ENCODE results near the gene GPX4.
A peak's percentile ranks its signal among the peaks of the same experiment; 100 is the strongest.

Gene GPX4

GRCh38 chr19:1109697-1110671 is 6.2 kb downstream of the GPX4 start:
- Histone ChIP-seq H3K79me2 (ENCODE audit: control insufficient read depth, insufficient read depth, low read length, poor library complexity) (peaks cover 3% of the 10 kb centered on the region), H3K4me1 (ENCODE audit: control insufficient read depth in 1 of 2, insufficient read depth in 2 of 2, low read length in 2 of 2) (peaks cover 12 to 16% of the 10 kb centered on the region in 2 experiments), H3K9ac (ENCODE audit: low read length) (no peak overlapping the region), H4K12ac (ENCODE audit: low read depth, low read length) (no peak overlapping the region), H3K4ac (ENCODE audit: low read depth, low read length) (no peak overlapping the region), H3K36me3 (ENCODE audit: control insufficient read depth in 1 of 2, insufficient read depth in 2 of 2, low read length in 2 of 2) (peaks cover 67 to 72% of the 10 kb centered on the region in 2 experiments), H3K18ac (ENCODE audit: low read length) (no peak overlapping the region), H4K8ac (ENCODE audit: low read depth, low read length) (no peak overlapping the region), H2BK12ac (ENCODE audit: low read length) (no peak overlapping the region), H2AFZ (ENCODE audit: insufficient read depth, low read length, poor library complexity) (no peak overlapping the region), H3K9me3 (ENCODE audit: insufficient read depth, low read depth, low read length) (no peaks in the 10 kb centered on the region), H3K23ac (ENCODE audit: low read length) (no peak overlapping the region), H3K14ac (ENCODE audit: low read length) (no peak overlapping the region), H3K27ac (ENCODE audit: low read depth, low read length) (no peak overlapping the region), H2AK5ac (ENCODE audit: low read length) (no peak overlapping the region), H4K91ac (ENCODE audit: low read depth, low read length) (no peak overlapping the region), H2BK120ac (ENCODE audit: insufficient read depth, low read length, poor library complexity) (no peak overlapping the region), H2BK5ac (ENCODE audit: low read depth, low read length, poor library complexity) (no peak overlapping the region), H3K4me2 (ENCODE audit: low read length) (no peak overlapping the region), H3K79me1 (ENCODE audit: low read length) (peaks cover 4% of the 10 kb centered on the region), H3K4me3 (ENCODE audit: low read depth, low read length) (no peak overlapping the region), H3K27me3 (ENCODE audit: insufficient read depth, low read length) (no peaks in the 10 kb centered on the region)
- no CpG with 5 or more reads among the region's 54 CpGs for WGBS (ENCODE audit: extremely low coverage, insufficient coverage, insufficient read length)
- DNase-seq, result no peak

GRCh38 chr19:1110809-1111640 is 7.2 kb downstream of the GPX4 start:
- Histone ChIP-seq H3K9ac (ENCODE audit: low read length) (no peak overlapping the region), H4K12ac (ENCODE audit: low read depth, low read length) (no peak overlapping the region), H3K4me3 (ENCODE audit: low read depth, low read length) (no peak overlapping the region), H3K4me2 (ENCODE audit: low read length) (no peak overlapping the region), H3K79me2 (ENCODE audit: control insufficient read depth, insufficient read depth, low read length, poor library complexity) (no peaks in the 10 kb centered on the region), H2AK5ac (ENCODE audit: low read length) (no peak overlapping the region), H3K36me3 (ENCODE audit: control insufficient read depth in 1 of 2, insufficient read depth in 2 of 2, low read length in 2 of 2) (peaks cover 65 to 70% of the 10 kb centered on the region in 2 experiments), H2BK5ac (ENCODE audit: low read depth, low read length, poor library complexity) (no peak overlapping the region), H2BK12ac (ENCODE audit: low read length) (no peak overlapping the region), H3K18ac (ENCODE audit: low read length) (no peak overlapping the region), H2AFZ (ENCODE audit: insufficient read depth, low read length, poor library complexity) (no peak overlapping the region), H3K27me3 (ENCODE audit: insufficient read depth, low read length) (no peaks in the 10 kb centered on the region), H3K9me3 (ENCODE audit: insufficient read depth, low read depth, low read length) (no peaks in the 10 kb centered on the region), H2BK120ac (ENCODE audit: insufficient read depth, low read length, poor library complexity) (peak overlapping the region; percentile 1), H4K91ac (ENCODE audit: low read depth, low read length) (peak overlapping the region; percentile 8), H4K8ac (ENCODE audit: low read depth, low read length) (no peak overlapping the region), H3K27ac (ENCODE audit: low read depth, low read length) (peak overlapping the region; percentile 22), H3K79me1 (ENCODE audit: low read length) (peaks cover 3% of the 10 kb centered on the region), H3K4ac (ENCODE audit: low read depth, low read length) (no peak overlapping the region), H3K23ac (ENCODE audit: low read length) (no peak overlapping the region), H3K4me1 (ENCODE audit: control insufficient read depth in 1 of 2, insufficient read depth in 2 of 2, low read length in 2 of 2) (peaks cover 6 to 11% of the 10 kb centered on the region in 2 experiments), H3K14ac (ENCODE audit: low read length) (no peak overlapping the region)
- no CpG with 5 or more reads among the region's 18 CpGs for WGBS (ENCODE audit: extremely low coverage, insufficient coverage, insufficient read length)
- peak in 1 of 2 donors; percentile 50 for DNase-seq

- Histone ChIP-seq H3K4ac (ENCODE audit: low read depth, low read length) (peak overlapping the region; percentile 31), H3K79me1 (ENCODE audit: low read length) (peaks cover 3% of the 10 kb centered on the region), H2AK5ac (ENCODE audit: low read length) (no peak overlapping the region), H2BK120ac (ENCODE audit: insufficient read depth, low read length, poor library complexity) (no peak overlapping the region), H3K27ac (ENCODE audit: low read depth, low read length) (peak overlapping the region; percentile 21), H3K27me3 (ENCODE audit: insufficient read depth, low read length) (no peaks in the 10 kb centered on the region), H4K8ac (ENCODE audit: low read depth, low read length) (no peak overlapping the region), H2AFZ (ENCODE audit: insufficient read depth, low read length, poor library complexity) (no peak overlapping the region), H3K23ac (ENCODE audit: low read length) (no peak overlapping the region), H3K14ac (ENCODE audit: low read length) (no peak overlapping the region), H4K12ac (ENCODE audit: low read depth, low read length) (peak overlapping the region; percentile 48), H3K4me1 (ENCODE audit: control insufficient read depth in 1 of 2, insufficient read depth in 2 of 2, low read length in 2 of 2) (peaks cover 6 to 10% of the 10 kb centered on the region in 2 experiments), H3K9ac (ENCODE audit: low read length) (no peak overlapping the region), H3K36me3 (ENCODE audit: control insufficient read depth in 1 of 2, insufficient read depth in 2 of 2, low read length in 2 of 2) (peaks cover 62 to 67% of the 10 kb centered on the region in 2 experiments), H3K4me2 (ENCODE audit: low read length) (no peak overlapping the region), H3K18ac (ENCODE audit: low read length) (no peak overlapping the region), H4K91ac (ENCODE audit: low read depth, low read length) (peak overlapping the region; percentile 48), H2BK5ac (ENCODE audit: low read depth, low read length, poor library complexity) (no peak overlapping the region), H2BK12ac (ENCODE audit: low read length) (no peak overlapping the region), H3K4me3 (ENCODE audit: low read depth, low read length) (no peak overlapping the region), H3K9me3 (ENCODE audit: insufficient read depth, low read depth, low read length) (no peaks in the 10 kb centered on the region), H3K79me2 (ENCODE audit: control insufficient read depth, insufficient read depth, low read length, poor library complexity) (no peaks in the 10 kb centered on the region)
- WGBS (ENCODE audit: extremely low coverage, insufficient coverage, insufficient read length), result no CpG with 5 or more reads among the region's 18 CpGs
- DNase-seq, result no peak
Observed at GRCh38 chr19:1111641-1112267, 8.0 kb downstream of the GPX4 start.
